Activated naive CD4-positive, alpha-beta T cell treated with anti-CD3 and anti-CD28 coated beads, Interleukin-2, amount 10 ng/mL, durations not matched to agents 7 days and 5 days (primary cell): ENCODE results near the gene EIF2S2.
"Not testable (repeated sequence)": the region's sequence is repeated elsewhere in the genome, so short reads cannot be mapped to it uniquely, and the experiment has no call there.

ENCODE experiments used
- CTCF ChIA-PET: fragments of 350-600 bp; sonication (Branson Sonifier 250); formaldehyde crosslinking; loops from one replicate; lab custom pipeline; 2021; ENCODE audit warnings: antibody characterized with exemption; lab: Charles Lee
- DNase-seq: peaks from one replicate; pipeline ENCODE4 v3.0.0-alpha.2; 2020
- H3K27ac Mint-ChIP-seq: one replicate; pipeline ENCODE4 v1.8.0; 2021; ENCODE audit warnings: mild to moderate bottlenecking, moderate library complexity, mixed read lengths
- H3K27me3 Mint-ChIP-seq: one replicate; pipeline ENCODE4 v1.8.0; 2021; ENCODE audit warnings: mild to moderate bottlenecking, mixed read lengths
- H3K36me3 Mint-ChIP-seq: one replicate; pipeline ENCODE4 v1.8.0; 2021; ENCODE audit warnings: mixed read lengths
- H3K4me1 Mint-ChIP-seq: one replicate; pipeline ENCODE4 v1.8.0; 2021; ENCODE audit warnings: mixed read lengths
- H3K4me3 Mint-ChIP-seq: one replicate; pipeline ENCODE4 v1.8.0; 2021; ENCODE audit warnings: mild to moderate bottlenecking, moderate library complexity, mixed read lengths
- H3K9me3 Mint-ChIP-seq: one replicate; pipeline ENCODE4 v1.8.0; 2021; ENCODE audit warnings: mixed read lengths

Gene EIF2S2, protein sequence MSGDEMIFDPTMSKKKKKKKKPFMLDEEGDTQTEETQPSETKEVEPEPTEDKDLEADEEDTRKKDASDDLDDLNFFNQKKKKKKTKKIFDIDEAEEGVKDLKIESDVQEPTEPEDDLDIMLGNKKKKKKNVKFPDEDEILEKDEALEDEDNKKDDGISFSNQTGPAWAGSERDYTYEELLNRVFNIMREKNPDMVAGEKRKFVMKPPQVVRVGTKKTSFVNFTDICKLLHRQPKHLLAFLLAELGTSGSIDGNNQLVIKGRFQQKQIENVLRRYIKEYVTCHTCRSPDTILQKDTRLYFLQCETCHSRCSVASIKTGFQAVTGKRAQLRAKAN

DNA sequence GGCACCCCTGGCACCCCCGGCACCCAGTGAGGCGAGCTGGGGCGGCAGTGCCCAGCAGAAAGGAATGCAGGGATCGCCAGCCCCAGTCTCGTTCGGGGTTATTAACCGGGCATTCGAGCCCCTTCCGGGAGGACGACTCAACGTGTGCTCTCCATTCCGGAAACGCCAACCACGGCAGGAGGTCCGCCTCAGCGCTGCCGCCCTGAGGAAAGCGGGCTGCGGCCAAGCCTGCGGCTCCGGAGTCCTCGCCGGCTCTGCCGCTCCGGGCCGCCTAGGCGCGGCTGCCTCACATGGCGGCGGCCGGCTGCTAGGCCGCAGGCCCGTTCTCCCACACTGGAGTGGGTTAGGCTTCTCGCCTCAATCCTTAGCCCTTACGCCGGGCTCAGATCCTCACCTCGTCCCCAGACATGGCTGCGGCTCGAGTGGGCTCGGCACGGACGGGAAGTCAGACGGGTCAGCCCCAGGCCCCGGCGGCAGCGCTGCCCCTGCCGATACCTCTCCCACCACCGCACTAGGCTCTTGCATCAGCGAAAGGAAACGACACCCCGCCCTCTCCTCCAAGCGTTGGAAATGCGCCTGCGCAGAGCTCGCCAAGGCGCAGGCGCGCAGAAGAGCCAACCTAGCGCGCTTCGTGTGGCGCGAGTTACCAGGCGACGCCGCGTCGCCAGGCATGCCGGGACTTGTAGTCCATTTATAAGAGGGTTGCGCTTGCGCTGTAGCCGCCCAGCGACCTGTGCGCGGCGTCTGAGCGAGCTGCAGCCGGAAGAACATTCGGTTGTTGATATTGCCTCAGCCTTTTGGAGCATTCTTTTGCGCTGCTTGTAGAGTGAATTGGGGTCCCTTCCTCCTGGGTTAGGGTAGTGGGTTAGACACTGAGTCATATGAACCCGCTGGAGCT is at the start of gene EIF2S2:
Gene EIF2S2 (minus strand): TSS at position 542 of the 898 bp plus-strand sequence. CDS start 133 bp downstream, at position 409.
- DNase-seq: peak; percentile 96
- CTCF ChIA-PET: interaction anchor here (0.7 to 2.4 kb wide), 7 partner anchors 8 to 318 kb away, joined by 3 to 9 read pairs (median 3); no protein-coding TSS in a partner anchor
- Mint-ChIP-seq H3K27ac (peak within 1 kb of the TSS; percentile 97), H3K9me3 (no peaks in the 10 kb centered on the region), H3K27me3 (peaks cover 11% of the 10 kb centered on the region), H3K36me3 (peaks cover 32% of the 10 kb centered on the region), H3K4me1 (peaks cover 39% of the 10 kb centered on the region), H3K4me3 (peak within 1 kb of the TSS; percentile 91)

DNA sequence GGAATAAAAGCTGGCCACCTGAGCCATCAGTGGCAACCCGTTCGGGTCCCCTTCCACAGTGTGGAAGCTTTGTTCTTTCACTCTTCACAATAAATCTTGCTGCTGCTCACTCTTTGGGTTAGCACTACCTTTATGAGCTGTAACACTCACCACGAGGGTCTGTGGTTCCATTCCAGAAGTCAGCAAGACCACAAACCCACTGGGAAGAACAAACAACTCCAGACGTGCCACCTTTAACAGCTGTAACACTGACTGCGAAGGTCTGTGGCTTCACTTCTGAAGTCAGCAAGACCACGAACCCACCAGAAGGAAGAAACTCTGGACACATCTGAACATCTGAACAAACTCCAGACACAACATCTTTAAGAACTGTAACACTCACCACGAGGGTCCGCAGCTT is 45.7 kb upstream of the EIF2S2 start:
- DNase-seq, H3K4me3 Mint-ChIP-seq, H3K36me3 Mint-ChIP-seq, CTCF ChIA-PET, H3K4me1 Mint-ChIP-seq, H3K27ac Mint-ChIP-seq, H3K9me3 Mint-ChIP-seq: not testable (repeated sequence)
- peaks cover 48% of the 10 kb centered on the region for H3K27me3 Mint-ChIP-seq

DNA sequence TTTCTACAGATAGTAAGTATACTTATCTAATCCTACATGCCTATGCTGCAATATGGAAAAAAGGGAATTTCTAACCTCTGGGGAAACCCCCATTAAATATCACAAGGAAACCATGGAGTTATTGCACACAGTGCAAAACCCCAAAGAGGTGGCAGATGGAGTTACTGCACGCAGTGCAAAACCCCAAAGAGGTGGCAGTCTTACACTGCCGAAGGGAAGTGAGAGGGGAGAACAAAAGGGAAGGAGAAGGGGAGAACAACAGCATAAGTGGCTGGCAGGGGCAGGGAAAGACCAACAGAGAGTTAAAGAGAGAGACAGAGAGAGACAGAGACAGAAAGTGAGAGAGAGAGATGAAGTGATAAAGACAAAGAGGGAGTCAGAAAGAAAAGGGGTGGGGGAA is 43.8 kb upstream of the EIF2S2 start:
- Mint-ChIP-seq H3K36me3 (no peaks in the 10 kb centered on the region), H3K27me3 (peaks cover 52% of the 10 kb centered on the region), H3K4me3 (no peak overlapping the region), H3K9me3 (no peaks in the 10 kb centered on the region), H3K4me1 (peaks cover 4% of the 10 kb centered on the region), H3K27ac (no peak overlapping the region)
- no peak for DNase-seq
- CTCF ChIA-PET: no interaction called here

DNA sequence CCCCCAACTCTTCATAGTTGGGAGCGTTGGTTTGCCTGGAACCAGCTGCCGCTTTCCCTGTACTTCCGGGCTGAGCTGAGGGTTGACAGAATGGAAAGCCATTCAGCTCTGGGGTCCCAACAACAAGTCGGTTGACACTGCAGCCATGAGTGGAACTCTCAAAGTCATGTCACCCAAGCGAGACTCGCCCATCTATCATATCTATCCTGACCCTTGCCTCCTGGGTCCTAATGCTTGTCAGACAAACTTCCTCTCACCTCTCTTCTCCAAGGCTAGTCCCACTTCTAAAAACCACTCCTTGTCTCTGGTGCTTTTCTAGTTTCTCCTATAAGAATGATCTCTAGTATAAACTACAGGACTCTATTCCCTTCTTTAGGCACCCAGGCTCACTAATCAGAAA is 41.1 kb upstream of the EIF2S2 start:
- H3K36me3 Mint-ChIP-seq, H3K9me3 Mint-ChIP-seq, H3K27ac Mint-ChIP-seq, H3K4me1 Mint-ChIP-seq, DNase-seq, CTCF ChIA-PET, H3K4me3 Mint-ChIP-seq: not testable (repeated sequence)
- H3K27me3 Mint-ChIP-seq: peaks cover 48% of the 10 kb centered on the region

DNA sequence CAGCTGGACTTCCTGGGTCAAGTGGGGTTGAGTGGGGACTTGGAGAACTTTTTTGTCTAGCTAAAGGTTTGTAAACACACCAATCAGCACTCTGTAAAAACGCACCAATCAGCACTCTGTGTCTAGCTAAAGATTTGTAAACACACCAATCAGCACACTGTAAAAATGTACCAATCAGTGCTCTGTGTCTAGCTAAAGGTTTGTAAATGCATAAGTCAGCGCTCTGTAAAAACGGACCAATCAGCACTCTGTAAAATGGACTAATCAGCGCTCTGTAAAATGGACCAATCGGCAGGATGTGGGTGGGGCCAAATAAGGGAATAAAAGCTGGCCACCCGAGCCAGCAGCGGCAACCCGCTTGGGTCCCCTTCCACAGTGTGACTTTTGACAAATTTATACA is 40.0 kb upstream of the EIF2S2 start:
- DNase-seq, H3K9me3 Mint-ChIP-seq, H3K4me1 Mint-ChIP-seq, H3K4me3 Mint-ChIP-seq, H3K36me3 Mint-ChIP-seq, CTCF ChIA-PET, H3K27ac Mint-ChIP-seq: not testable (repeated sequence)
- H3K27me3 Mint-ChIP-seq: peaks cover 39% of the 10 kb centered on the region

DNA sequence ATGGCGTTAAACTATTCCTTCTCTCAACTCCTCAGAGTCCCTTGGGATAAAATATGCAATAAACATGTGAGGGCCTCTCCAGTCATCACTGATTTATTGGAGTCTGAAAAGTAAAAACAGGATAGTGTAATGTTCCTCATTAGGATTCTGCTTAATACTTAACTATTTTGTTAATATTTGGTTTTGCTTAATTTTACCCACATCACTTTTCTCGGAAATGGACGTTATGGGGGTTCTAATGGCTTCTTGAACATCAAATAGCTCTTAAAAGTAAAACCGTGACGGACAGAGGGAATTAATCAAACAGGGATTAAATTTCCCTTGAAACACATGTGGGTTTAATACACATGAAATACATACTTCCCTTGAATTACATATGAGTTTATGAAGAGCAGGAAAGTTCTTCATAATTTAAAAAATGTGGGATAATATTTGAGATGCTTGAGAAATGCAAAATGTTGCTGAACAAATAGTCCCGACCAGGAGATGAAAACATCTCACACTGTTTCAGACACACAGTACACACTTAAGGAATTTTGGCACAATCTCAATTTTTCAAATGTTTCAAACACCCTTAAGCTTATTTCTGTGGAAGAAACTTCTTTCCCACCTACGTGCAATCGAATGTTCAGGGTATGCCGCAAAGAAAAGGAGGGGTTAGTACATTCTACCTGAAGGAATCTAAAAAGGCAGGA is 38.4 kb upstream of the EIF2S2 start:
- H3K4me1 Mint-ChIP-seq: no peaks in the 10 kb centered on the region
- no peak for DNase-seq
- H3K27ac Mint-ChIP-seq: no peak overlapping the region
- H3K9me3 Mint-ChIP-seq: no peaks in the 10 kb centered on the region
- peaks cover 31% of the 10 kb centered on the region for H3K27me3 Mint-ChIP-seq
- CTCF ChIA-PET: interaction anchor here (0.7 kb wide), 1 partner anchor 12 kb away, joined by 6 read pairs; no protein-coding TSS in a partner anchor
- no peak overlapping the region for H3K4me3 Mint-ChIP-seq
- H3K36me3 Mint-ChIP-seq: no peaks in the 10 kb centered on the region

DNA sequence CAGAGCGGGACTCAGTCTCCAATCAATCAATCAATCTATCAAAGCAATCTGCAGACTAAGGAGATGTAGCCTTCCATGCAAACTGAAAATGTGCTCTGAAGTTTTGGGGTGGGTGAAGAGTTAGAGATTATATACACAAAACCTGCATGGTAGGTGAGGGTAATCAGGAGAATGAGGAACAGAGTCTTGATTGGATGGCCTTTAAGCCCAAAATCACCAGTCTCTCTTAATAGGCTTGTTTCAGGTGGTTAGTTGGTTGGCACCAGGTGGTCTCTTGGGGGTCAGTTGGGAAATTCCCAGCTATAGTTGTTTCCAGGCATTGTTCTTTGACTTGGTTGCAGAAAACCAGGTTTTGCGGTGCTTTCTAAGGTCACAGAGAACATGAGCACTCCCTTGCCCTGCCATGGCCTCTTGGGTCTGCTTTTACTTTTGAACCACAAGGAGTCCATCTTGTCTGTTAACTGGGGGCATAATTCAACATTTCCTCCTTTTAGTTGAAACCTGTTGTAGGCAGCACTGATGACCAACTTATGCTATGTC is 33.3 kb upstream of the EIF2S2 start:
- Mint-ChIP-seq H3K9me3 (no peaks in the 10 kb centered on the region), H3K4me3 (no peak overlapping the region), H3K27ac (no peak overlapping the region), H3K36me3 (no peaks in the 10 kb centered on the region), H3K4me1 (no peaks in the 10 kb centered on the region), H3K27me3 (peaks cover 16% of the 10 kb centered on the region)
- no peak for DNase-seq
- CTCF ChIA-PET: no interaction called here

DNA sequence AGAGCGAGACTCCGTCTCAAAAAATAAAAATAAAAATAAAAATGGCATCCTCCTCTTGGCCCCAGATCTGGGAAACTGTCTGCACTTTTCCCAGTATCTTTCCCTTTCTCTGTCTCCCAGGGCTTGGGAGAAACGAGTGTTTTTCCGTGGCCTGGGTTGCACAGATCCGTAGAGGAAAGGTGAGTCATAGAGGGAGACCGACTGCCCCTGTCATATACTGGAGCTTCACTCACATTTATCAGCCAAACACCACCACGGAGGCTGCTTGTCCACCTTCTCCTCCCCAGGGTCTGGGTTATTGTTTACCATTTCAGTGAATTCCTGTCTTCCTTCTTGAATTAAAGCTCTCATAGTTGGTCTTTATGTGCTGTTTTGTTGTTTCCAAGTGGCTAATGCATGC is 31.9 kb upstream of the EIF2S2 start:
- no peak for DNase-seq
- Mint-ChIP-seq H3K9me3 (no peaks in the 10 kb centered on the region), H3K36me3 (no peaks in the 10 kb centered on the region), H3K27ac (no peak overlapping the region), H3K4me1 (peaks cover 5% of the 10 kb centered on the region), H3K4me3 (no peak overlapping the region), H3K27me3 (peaks cover 21% of the 10 kb centered on the region)
- CTCF ChIA-PET: no interaction called here

DNA sequence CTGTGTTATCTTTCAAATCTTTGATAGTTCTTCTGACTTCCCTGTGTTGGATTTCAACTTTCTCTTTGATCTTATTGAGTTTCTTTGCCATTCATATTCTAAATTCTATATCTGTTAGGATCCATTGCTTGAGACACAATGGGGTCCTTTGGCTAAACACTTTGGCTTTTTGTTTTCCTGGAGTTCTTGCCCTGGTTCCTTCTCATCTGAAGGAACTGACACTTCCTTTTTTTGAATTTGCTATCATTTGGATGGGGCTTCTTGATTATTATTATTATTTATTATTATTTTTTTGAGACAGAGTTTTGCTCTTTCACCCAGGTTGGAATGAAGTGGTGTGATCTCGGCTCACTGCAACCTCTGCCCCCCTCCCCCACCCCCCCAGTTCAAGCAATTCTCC is 30.1 kb upstream of the EIF2S2 start:
- CTCF ChIA-PET: no interaction called here
- Mint-ChIP-seq H3K27ac (no peak overlapping the region), H3K36me3 (no peaks in the 10 kb centered on the region), H3K4me1 (peaks cover 5% of the 10 kb centered on the region), H3K4me3 (no peak overlapping the region), H3K27me3 (peaks cover 21% of the 10 kb centered on the region), H3K9me3 (no peaks in the 10 kb centered on the region)
- DNase-seq: no peak

DNA sequence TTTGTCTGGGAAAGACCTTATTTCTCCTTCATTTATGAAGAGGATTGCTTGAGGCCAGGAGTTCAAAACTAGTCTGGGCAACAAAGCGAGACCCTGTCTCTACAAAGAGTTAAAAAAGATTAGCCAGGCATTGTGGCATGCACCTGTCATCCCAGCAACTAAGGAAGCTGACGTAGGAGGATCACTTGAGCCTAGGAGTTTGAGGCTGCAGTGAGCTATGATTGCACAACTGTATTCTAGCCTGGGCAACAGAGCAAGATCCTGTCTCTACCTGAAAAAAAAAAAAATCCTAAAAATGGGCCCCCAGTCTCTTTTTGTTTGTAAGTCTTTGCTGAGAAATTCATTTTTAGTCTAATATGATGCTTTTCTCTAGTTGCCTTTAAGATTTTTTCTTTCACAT is 29.2 kb upstream of the EIF2S2 start:
- peaks cover 21% of the 10 kb centered on the region for H3K27me3 Mint-ChIP-seq

DNA sequence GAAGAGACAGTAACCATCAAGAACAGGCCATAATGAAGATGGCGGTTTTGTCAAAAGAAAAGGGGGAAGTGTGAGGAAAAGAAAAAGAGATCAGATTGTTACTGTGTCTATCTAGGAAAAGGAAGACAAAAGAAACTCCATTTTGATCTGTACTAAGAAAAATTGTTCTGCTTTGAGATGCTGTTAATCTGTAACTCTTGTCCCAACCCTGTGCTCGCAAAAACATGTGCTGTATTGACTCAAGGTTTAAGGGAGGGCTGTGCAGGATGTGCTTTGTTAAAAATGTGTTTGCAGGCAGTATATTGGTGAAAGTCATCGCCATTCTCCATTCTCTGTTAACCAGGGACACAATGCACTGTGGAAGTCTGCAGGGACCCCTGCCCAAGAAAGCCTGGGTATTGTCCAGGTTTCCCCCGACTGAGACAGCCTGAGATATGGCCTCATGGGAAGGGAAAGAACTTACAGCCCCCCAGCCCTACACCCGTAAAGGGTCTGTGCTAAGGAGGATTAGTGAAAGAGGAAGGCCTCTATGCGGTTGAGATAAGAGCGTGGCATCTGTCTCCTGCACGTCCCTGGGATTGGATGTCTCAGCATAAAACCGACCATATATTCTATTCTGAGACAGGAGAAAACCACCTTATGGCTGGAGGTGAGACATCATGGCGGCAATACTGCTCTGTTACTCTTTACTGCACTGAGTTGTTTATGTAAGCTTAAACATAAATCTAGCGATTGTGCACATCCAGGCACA is 23.7 kb upstream of the EIF2S2 start:
- H3K4me3 Mint-ChIP-seq, CTCF ChIA-PET, H3K27ac Mint-ChIP-seq, DNase-seq, H3K36me3 Mint-ChIP-seq, H3K9me3 Mint-ChIP-seq, H3K4me1 Mint-ChIP-seq: not testable (repeated sequence)
- peaks cover 21% of the 10 kb centered on the region for H3K27me3 Mint-ChIP-seq

More for the DNA sequence above, 29.2 kb upstream of the EIF2S2 start:
- no peak overlapping the region for H3K4me3 Mint-ChIP-seq
- H3K36me3 Mint-ChIP-seq: no peaks in the 10 kb centered on the region
- no peaks in the 10 kb centered on the region for H3K9me3 Mint-ChIP-seq
- H3K4me1 Mint-ChIP-seq: peaks cover 5% of the 10 kb centered on the region
- no peak for DNase-seq
- H3K27ac Mint-ChIP-seq: no peak overlapping the region
- CTCF ChIA-PET: no interaction called here

DNA sequence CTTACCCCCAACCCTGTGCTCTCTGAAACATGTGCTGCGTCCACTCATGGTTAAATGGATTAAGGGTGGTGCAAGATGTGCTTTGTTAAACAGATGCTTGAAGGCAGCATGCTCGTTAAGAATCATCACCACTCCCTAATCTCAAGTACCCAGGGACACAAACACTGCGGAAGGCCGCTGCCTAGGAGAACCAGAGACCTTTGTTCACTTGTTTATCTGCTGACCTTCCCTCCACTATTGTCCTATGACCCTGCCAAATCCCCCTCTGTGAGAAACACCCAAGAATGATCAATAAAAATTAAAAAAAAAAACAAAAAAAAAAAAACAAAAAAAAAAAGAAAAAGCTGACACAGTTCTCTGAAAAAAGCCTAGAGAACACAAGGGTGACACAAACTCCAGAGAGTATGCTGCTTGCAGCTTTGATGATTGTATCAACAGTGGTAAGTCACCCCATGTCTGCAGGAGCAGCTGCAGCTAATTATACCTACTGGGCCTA is 21.4 kb upstream of the EIF2S2 start:
- DNase-seq, H3K4me1 Mint-ChIP-seq, H3K9me3 Mint-ChIP-seq, H3K27ac Mint-ChIP-seq, H3K4me3 Mint-ChIP-seq, CTCF ChIA-PET, H3K36me3 Mint-ChIP-seq: not testable (repeated sequence)
- H3K27me3 Mint-ChIP-seq: peaks cover 12% of the 10 kb centered on the region

DNA sequence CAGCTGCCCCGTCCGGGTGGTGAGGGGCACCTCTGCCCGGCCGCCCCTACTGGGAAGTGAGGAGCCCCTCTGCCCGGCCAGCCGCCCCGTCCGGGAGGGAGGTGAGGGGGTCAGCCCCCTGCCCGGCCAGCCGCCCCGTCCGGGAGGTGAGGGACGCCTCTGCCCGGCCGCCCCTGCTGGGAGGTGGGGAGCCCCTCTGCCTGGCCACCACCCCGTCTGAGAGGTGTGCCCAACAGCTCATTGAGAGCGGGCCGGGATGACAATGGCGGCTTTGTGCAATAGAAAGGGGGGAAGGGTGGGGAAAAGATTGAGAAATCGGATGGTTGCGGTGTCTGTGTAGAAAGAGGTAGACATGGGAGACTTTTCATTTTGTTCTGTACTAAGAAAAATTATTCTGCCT is 20.9 kb upstream of the EIF2S2 start:
- DNase-seq, H3K36me3 Mint-ChIP-seq, H3K9me3 Mint-ChIP-seq, H3K4me1 Mint-ChIP-seq, CTCF ChIA-PET, H3K27ac Mint-ChIP-seq, H3K4me3 Mint-ChIP-seq: not testable (repeated sequence)
- H3K27me3 Mint-ChIP-seq: peaks cover 14% of the 10 kb centered on the region
